HG03159 (cell line): ENCODE data around the gene TMEM168.
"Not testable (repeated sequence)": the region's sequence is repeated elsewhere in the genome, so short reads cannot be mapped to it uniquely, and the experiment has no call there.

Experiments
- ATAC-seq: cut with Tn5 transposase; IDR thresholded peaks from one replicate; pipeline ENCODE4 v1.9.1; 2021; ENCODE audit warnings: mild to moderate bottlenecking, moderate library complexity; ENCODE audit not compliant: unreplicated experiment

Gene TMEM168, protein sequence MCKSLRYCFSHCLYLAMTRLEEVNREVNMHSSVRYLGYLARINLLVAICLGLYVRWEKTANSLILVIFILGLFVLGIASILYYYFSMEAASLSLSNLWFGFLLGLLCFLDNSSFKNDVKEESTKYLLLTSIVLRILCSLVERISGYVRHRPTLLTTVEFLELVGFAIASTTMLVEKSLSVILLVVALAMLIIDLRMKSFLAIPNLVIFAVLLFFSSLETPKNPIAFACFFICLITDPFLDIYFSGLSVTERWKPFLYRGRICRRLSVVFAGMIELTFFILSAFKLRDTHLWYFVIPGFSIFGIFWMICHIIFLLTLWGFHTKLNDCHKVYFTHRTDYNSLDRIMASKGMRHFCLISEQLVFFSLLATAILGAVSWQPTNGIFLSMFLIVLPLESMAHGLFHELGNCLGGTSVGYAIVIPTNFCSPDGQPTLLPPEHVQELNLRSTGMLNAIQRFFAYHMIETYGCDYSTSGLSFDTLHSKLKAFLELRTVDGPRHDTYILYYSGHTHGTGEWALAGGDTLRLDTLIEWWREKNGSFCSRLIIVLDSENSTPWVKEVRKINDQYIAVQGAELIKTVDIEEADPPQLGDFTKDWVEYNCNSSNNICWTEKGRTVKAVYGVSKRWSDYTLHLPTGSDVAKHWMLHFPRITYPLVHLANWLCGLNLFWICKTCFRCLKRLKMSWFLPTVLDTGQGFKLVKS

GRCh38 chr7:112789817-112790585 is at the start of gene TMEM168:
TMEM168 (minus strand) TSS chr7:112790393; CDS start chr7:112784825, 5,568 bp downstream.
- peak; percentile 80 for ATAC-seq

- ATAC-seq: not testable (repeated sequence)
Observed at GRCh38 chr7:112835928-112836327, 45.7 kb upstream of the TMEM168 start.

GRCh38 chr7:112833082-112833481 is 42.9 kb upstream of the TMEM168 start:
- no peak for ATAC-seq

DNA sequence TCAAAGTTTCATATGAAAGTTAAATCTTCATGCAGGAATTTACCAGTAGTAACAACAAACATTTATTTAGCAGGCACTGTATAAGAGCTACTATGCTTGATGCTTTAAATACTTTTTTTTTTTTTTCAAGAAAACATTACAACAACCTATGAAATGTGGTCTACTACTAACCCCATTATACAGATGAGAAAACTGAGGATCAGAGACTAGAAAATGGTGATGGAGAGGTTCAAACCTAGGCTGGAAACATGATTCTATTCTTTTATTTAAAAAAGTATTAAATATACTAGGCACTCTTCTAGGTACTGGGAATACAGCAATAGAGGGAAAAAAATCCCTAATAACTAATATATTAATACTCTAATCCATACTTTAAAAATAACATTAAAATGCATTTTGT is 40.6 kb upstream of the TMEM168 start:
- no peak for ATAC-seq

GRCh38 chr7:112828696-112829095 is 38.5 kb upstream of the TMEM168 start:
- no peak for ATAC-seq

DNA sequence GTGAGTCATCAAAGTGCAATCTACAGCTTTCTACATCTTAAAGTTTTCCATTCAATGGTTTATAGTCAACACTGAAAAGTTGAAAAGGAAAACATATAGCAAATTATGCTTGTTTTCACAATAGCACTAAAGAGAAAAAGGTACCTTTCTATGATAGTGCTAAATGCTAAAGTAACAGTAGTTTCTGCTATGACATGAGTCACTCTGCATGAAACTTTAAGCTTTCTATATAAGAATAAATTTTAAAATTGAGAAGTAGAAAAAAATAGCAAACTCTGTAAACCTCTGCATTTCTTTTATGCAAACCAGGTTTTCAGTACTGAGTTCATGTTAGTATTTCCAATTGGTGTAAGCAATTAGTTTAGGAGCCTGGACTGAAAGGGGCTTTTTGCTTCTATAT is 31.2 kb upstream of the TMEM168 start:
- no peak for ATAC-seq

- ATAC-seq: no peak
Observed at GRCh38 chr7:112819536-112819935, 29.3 kb upstream of the TMEM168 start.

- ATAC-seq: no peak
Observed at GRCh38 chr7:112806156-112806555, 16.0 kb upstream of the TMEM168 start.

DNA sequence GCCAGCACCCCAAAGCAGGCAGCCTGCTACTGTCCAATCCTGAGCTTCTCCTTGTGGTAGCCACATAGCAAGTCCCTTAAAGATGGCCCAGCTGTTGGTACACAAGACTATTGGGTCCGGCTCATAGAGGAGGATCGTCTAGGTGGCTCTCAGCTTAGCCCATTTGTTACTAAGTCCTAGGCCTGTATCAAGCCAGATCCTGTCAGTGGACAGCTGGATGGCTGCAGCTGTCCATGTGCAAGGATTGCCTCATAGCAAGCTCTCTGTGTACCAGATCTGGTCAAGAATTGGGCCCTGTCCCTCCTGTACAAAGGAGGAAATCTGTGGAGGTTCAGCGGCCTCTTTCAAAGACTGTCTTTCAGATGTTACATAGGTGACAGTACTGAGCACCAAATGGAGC is 12.2 kb upstream of the TMEM168 start:
- no peak for ATAC-seq

DNA sequence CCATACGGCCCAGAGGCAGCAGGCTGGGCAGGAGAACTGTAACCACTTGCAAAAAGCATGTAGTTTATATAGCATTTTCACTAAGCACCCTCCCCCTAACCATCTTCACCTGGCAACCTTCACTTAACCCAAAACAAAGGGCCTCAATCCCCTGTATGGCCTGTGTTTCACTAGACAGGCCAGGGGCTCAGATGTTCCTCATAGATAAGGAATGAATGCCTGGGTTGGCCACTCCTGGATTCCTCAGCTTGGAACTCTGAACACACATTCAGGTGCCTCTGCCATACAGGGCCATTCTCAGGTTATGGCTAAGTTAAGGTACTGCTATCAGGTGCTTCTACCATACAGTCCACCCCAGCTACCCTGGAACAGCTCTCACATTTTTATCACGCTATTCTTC is 10.3 kb upstream of the TMEM168 start:
- ATAC-seq: no peak

- no peak for ATAC-seq
Observed at GRCh38 chr7:112799448-112800120, 9.4 kb upstream of the TMEM168 start.

DNA sequence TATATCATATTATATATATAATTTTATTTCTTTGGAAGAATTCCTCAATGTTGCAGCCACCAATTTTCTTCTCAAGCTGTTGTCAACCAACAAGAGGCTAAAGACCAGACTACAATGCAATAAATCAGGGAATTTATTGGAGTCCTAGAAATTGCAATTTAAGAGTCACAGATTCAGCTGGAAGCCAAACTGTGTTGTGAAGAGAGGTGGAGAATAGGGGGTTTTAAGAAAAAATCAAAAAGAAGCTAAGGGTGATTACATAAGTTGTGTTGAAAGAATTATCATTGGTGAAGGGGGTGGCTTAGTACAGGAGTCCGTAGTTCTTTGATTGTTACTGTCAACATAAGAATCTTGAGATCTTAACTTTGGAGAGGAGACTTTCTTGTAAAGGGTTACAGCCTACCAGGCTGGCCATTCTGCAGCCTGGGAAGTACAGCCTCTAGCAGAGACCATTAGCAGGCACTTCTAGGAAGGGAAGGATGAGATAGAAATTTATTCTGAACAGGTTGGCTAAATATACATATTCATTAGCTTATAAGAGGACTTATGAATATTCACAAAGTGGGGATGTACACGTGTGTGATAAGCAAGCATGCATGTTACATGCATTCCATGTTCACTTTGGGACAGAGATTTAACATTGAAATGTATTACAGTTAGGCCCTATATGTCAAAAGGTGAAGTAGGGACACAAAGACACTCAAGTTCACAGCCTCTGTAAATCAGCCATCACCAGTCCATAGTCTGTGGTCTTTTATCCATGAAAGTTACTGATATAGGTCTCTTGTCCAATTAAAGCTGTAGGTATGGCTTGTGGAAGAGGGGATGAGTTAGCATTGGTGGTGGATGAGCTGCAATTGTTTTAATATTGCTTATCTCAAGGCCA is 8.3 kb upstream of the TMEM168 start:
- ATAC-seq: no peak

- ATAC-seq: not testable (repeated sequence)
Observed at GRCh38 chr7:112796552-112796951, 6.4 kb upstream of the TMEM168 start.

DNA sequence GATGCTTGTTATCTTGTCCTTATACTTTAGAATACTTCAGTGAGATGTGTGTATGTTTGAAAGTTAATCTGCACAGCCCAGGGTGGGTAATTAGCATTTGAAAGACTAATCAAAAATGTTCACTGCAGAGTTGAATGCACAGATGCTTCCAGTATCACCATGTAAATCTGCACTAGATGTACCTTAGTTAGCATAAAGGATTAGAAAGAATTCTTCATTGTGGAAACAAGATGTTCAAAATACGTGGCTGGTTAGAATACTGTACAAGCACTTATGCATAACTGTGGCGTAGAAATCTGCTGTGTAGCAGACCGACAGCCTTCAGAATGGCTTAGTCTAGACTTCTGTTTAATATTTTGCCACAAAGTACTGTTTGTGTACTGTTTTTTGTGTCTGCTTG is 2.2 kb upstream of the TMEM168 start:
- no peak for ATAC-seq

DNA sequence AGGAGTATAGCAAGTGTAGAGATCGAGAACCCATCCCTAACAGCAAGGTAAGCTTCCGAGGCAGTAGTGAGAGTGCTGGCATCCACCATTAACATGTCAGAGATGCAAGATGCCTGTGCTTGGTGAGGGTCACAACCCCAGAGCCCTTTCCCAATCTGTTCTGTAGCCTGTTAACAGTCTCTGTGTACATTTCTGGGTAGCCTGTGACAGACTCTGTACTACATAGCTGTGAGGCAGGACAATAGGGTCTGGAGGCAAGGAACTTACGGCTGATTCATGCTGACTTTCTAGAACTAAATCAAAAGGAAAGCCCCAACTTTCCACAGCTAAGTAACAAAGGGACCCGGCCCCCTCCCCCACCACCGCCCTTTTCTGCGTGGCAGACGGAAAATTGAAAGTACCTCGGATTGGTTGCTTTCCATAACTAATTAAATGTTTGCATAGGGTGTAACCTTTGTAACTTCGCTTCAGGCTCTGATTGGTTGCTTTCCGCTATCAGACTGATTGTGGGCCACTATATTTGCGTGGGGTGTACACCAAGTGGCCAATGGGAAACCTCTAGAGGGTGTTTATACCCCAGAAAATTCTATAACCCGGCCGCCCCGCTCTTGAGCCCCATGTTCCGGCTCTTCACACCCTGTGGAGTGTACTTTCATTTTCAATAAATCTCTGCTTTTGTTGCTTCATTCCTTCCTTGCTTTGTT is 1.4 kb upstream of the TMEM168 start:
- ATAC-seq: no peak

DNA sequence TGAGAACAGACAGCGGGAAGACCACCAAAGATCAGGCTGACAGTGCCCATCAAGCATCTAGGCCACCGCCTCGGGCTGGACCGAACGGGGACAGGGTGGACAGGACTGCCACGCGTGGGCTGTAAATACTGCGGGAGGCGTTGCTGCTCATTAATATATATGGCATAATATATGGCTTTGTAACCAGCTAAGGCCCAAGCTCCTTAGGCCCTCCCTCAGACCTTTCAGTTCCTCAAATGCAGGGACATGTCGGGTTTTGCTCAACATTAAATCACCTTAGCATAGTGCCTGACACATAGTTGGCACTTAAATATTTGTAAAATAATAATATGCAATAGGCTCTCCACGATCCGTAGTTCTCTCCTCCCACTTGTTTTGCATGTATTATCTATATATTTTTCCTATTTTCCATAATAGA is 402 bp upstream of the TMEM168 start:
- peak; percentile 75 for ATAC-seq

GRCh38 chr7:112789453-112789816 is 758 bp downstream of the TMEM168 start:
- no peak for ATAC-seq

DNA sequence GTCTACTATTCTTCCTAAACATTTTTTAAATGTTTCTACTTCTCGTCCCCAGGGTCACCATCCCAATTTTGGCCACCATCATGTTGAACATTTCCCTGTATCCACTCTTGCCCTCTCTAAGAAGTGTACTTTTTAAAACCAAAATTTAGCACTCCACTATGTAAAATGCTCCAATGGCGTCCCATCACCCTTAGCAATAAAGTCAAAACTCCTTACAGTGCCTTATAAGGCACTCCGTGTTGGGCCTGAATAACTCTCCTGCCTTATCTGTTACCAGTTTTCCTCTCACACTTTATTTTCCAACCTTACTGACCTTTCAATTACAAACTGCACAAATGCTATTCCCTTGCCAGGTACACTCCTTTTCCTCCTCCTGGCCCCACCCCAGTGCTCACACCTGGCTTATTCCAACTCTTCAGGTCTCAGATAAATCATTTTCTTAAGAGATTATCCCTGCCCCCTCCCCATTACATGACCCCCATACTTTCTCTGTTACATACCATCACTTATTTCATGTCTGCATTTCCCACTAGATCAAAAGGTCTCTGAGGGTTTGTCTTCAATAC is 1.3 kb downstream of the TMEM168 start:
- ATAC-seq: no peak

GRCh38 chr7:112784603-112785002 is 5.6 kb downstream of the TMEM168 start:
- ATAC-seq: no peak
